ENCODE measurements around the gene HSD17B14. TPM values are rescaled to one million over a fixed set of nuclear protein-coding genes. Genes with fewer than 3 reads are reported as not detected.

HSD17B14 gene
- total and polyA plus RNA-seq, 9 of the 15 experiments (the other 6 are each of a cell fraction or from before 2014, with no cell fraction given) = 0.16 TPM; not detected in 8

DNA sequence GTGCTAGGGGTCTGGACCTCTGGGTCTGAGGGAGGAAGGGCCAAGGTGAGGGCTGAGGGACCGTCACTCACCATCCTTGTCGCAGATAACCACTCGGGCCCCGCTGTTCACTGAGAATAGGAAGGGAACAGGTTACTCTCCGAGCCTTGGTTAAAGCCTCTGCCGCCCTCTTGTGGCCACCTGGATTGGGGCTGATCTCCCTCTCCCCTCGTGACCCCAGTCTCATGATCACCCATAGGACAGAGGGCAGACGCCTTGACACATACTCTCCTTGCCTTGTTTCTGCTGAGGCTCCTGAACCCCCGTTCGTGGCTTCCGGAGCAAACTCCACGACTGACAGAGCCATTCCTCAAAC is 580 bp downstream of the HSD17B14 start (continued):
- no peak for TF ChIP-seq ZNF780A (CRISPR knock-in tag; IDR thresholded peaks at IDR 0.05)
- no peak for TF ChIP-seq MCM5 (IDR thresholded peaks at IDR 0.05; ENCODE audit: low read depth)
- TF ChIP-seq, protein P1, sequence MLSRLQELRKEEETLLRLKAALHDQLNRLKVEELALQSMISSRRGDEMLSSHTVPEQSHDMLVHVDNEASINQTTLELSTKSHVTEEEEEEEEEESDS (CRISPR knock-in tag; IDR thresholded peaks at IDR 0.05) = no peak
- no peak for TF ChIP-seq CAMTA2 (CRISPR knock-in tag; conservative IDR thresholded peaks at IDR 0.05)
- TF ChIP-seq ATF1 (CRISPR knock-in tag; IDR thresholded peaks at IDR 0.05) = no peak
- TF ChIP-seq ATF1 (tag; IDR thresholded peaks at IDR 0.05) = peak; percentile 29; the same call in 1 of the 2 replicates
- peak; percentile 51; the same call in 1 of the 2 replicates for TF ChIP-seq SP1 (CRISPR knock-in tag; IDR thresholded peaks at IDR 0.05)
- no peak for TF ChIP-seq NFIX (CRISPR knock-in tag; IDR thresholded peaks at IDR 0.05; ENCODE audit: low read depth)
- TF ChIP-seq, protein P2, sequence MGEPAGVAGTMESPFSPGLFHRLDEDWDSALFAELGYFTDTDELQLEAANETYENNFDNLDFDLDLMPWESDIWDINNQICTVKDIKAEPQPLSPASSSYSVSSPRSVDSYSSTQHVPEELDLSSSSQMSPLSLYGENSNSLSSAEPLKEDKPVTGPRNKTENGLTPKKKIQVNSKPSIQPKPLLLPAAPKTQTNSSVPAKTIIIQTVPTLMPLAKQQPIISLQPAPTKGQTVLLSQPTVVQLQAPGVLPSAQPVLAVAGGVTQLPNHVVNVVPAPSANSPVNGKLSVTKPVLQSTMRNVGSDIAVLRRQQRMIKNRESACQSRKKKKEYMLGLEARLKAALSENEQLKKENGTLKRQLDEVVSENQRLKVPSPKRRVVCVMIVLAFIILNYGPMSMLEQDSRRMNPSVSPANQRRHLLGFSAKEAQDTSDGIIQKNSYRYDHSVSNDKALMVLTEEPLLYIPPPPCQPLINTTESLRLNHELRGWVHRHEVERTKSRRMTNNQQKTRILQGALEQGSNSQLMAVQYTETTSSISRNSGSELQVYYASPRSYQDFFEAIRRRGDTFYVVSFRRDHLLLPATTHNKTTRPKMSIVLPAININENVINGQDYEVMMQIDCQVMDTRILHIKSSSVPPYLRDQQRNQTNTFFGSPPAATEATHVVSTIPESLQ (CRISPR knock-in tag; IDR thresholded peaks at IDR 0.05) = no peak
- no peak for TF ChIP-seq CSDE1 (IDR thresholded peaks at IDR 0.05)
- no peak for TF ChIP-seq NFYB (IDR thresholded peaks at IDR 0.05; ENCODE audit: extremely low read depth, insufficient read length)
- no peak for TF ChIP-seq ZNF75A (CRISPR knock-in tag; IDR thresholded peaks at IDR 0.05)
- 0 out of 2 replicates have a peak, but pooled peaks have one; percentile 9 for TF ChIP-seq PHTF2 (CRISPR knock-in tag; IDR thresholded peaks at IDR 0.05)
- TF ChIP-seq ZNF12 (CRISPR knock-in tag; IDR thresholded peaks at IDR 0.05) = no peak
- TF ChIP-seq, protein P3, sequence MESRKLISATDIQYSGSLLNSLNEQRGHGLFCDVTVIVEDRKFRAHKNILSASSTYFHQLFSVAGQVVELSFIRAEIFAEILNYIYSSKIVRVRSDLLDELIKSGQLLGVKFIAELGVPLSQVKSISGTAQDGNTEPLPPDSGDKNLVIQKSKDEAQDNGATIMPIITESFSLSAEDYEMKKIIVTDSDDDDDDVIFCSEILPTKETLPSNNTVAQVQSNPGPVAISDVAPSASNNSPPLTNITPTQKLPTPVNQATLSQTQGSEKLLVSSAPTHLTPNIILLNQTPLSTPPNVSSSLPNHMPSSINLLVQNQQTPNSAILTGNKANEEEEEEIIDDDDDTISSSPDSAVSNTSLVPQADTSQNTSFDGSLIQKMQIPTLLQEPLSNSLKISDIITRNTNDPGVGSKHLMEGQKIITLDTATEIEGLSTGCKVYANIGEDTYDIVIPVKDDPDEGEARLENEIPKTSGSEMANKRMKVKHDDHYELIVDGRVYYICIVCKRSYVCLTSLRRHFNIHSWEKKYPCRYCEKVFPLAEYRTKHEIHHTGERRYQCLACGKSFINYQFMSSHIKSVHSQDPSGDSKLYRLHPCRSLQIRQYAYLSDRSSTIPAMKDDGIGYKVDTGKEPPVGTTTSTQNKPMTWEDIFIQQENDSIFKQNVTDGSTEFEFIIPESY (CRISPR knock-in tag; IDR thresholded peaks at IDR 0.05) = peak; percentile 70
- no peak for TF ChIP-seq NFE2L1 (tag; IDR thresholded peaks at IDR 0.05; ENCODE audit: borderline replicate concordance, low read depth)
- peak in 1 of 3 experiments; percentile 46 for TF ChIP-seq YY1 (IDR thresholded peaks at IDR 0.05; ENCODE audit: borderline replicate concordance in 1 of 3, control insufficient read depth in 1 of 3, extremely low read depth in 1 of 3, insufficient read depth in 3 of 3, insufficient read length in 1 of 3, insufficient replicate concordance in 2 of 3, low read depth in 1 of 3, low read length in 2 of 3)
- peak; percentile 90 for TF ChIP-seq CTBP1 (IDR thresholded peaks at IDR 0.05; ENCODE audit: borderline replicate concordance)
- TF ChIP-seq CHCHD3 (CRISPR knock-in tag; IDR thresholded peaks at IDR 0.05) = no peak
- no peak for TF ChIP-seq SRSF9 (IDR thresholded peaks at IDR 0.05; ENCODE audit: borderline replicate concordance, low read depth, low read length)
- no peak for TF ChIP-seq MYBL2 (IDR thresholded peaks at IDR 0.05; ENCODE audit: low read depth)
- no peak for TF ChIP-seq MYBL2 (CRISPR knock-in tag; IDR thresholded peaks at IDR 0.05; ENCODE audit: borderline replicate concordance)
- no peak for TF ChIP-seq SAP30 (IDR thresholded peaks at IDR 0.05; ENCODE audit: borderline replicate concordance, insufficient read depth, low read depth, low read length, poor library complexity, severe bottlenecking)
- TF ChIP-seq, protein P4, sequence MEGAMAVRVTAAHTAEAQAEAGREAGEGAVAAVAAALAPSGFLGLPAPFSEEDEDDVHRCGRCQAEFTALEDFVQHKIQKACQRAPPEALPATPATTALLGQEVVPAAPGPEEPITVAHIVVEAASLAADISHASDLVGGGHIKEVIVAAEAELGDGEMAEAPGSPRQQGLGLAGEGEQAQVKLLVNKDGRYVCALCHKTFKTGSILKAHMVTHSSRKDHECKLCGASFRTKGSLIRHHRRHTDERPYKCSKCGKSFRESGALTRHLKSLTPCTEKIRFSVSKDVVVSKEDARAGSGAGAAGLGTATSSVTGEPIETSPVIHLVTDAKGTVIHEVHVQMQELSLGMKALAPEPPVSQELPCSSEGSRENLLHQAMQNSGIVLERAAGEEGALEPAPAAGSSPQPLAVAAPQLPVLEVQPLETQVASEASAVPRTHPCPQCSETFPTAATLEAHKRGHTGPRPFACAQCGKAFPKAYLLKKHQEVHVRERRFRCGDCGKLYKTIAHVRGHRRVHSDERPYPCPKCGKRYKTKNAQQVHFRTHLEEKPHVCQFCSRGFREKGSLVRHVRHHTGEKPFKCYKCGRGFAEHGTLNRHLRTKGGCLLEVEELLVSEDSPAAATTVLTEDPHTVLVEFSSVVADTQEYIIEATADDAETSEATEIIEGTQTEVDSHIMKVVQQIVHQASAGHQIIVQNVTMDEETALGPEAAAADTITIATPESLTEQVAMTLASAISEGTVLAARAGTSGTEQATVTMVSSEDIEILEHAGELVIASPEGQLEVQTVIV (CRISPR knock-in tag; IDR thresholded peaks at IDR 0.05; ENCODE audit: borderline replicate concordance) = no peak

Measured in K562 (cell line).